COLO829 (cell line): Measurements from ENCODE around the gene SLC6A8.
"Not testable (repeated sequence)": the region's sequence is repeated elsewhere in the genome, so short reads cannot be mapped to it uniquely, and the experiment has no call there.

Source experiments
- DNase-seq: peaks from one replicate; pipeline ENCODE4 v3.0.0; 2012; ENCODE audit warnings: low spot score

SLC6A8 gene

DNA sequence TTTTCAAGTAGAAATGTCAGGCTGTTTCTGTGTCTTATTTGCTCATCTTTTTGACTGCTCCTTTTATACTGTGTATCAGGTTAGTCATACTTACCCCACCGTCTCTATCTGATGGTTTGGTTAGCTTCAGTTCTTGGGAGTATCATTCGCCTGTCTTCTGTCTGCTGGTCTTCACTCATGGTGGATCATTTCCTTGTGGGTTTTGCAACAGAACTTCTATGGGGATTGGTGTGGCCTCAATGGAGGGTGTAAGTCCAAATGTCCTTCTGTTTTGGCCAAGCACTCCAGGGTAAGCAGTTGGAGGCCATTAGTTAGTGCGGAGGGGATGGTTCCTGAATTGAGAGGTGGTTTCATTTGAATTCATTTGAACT, 44.1 kb downstream of the SLC6A8 start:
- DNase-seq, result no peak

DNA sequence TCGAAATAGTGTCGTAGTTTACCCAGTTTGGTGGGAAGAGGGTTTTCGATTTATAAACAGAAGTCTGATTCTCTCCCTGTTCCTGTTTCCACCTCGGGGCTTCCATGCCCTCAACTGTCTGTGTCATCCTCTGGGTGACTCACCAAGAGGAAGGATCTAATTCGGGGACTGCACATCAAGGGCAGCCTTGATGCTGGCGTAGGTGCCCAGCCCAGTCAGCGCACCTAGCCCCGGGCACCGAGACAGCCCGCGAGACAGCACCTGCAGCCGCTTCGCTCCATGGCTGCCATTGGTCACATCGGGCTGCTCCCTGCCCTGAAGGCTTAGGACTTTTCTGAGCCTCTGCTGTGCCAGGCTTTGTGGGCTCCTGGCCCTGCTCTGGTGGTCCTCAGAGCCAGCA, 44.7 kb downstream of the SLC6A8 start:
- peak; percentile 77 for DNase-seq

DNA sequence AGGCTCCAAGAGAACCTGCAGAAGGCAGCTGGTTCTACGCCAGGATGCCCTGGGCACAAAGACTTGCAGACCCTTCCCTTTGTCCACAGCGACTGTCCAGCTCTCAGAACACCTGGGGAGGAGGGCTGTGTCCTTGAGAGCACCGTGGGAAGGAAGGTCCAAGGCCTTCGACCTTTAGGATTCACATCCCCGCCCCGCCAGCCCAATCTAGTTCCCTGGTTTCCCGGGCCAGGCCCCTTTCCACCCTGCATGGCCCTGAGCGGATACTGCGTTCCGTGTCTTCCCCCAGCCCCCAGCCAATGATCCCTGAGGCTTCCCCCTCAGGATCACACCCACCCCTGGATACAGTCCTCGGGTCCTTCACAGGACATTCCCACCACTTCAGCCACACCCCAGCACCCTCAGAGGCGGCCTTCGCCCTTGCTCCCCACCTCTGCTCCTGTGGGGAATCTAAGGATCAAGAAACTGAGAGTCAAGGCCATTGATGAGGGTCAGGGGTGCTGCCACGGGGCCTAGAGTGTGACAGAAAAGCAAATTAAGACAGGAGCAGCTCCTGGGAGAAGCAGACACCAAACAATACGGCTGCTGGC, 46.0 kb downstream of the SLC6A8 start:
- DNase-seq, result no peak

DNA sequence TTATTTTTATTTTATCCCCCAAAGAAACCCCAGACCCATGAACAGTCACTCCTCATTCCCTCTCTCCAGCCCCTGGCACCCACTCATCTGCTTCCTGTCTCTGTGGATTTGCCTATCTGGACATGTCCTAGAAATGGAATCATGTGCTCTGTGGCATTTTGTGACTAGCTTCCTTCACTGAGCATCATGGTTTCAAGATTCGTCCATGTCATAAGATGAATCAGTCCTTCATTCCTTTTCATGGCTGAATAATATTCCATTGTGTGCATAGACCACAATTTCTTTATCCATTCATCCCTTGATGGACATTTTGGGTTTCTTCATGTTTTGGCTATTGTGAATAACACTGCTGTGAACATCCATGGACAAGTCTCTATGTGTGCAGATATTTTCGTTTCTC, 47.1 kb downstream of the SLC6A8 start:
- no peak for DNase-seq

DNA sequence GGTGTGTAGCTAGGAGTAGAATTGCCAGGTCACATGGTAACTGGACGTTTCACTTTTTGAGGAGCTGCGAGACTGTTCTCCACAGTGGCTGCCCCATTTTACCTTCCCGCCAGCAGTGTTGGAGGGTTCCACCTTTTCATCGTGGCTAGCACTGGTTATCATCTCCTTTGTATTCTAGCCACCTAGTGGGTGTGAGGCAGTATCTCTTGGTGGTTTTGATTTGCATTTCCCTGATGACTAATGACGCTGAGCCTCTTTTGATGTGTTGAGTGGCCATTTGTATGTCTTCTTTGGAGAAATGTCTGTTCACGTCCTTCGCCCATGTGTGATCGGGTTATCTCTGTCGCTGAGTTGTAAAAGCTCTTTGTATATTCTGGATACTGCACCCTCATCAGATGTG, 47.5 kb downstream of the SLC6A8 start:
- no peak for DNase-seq

DNA sequence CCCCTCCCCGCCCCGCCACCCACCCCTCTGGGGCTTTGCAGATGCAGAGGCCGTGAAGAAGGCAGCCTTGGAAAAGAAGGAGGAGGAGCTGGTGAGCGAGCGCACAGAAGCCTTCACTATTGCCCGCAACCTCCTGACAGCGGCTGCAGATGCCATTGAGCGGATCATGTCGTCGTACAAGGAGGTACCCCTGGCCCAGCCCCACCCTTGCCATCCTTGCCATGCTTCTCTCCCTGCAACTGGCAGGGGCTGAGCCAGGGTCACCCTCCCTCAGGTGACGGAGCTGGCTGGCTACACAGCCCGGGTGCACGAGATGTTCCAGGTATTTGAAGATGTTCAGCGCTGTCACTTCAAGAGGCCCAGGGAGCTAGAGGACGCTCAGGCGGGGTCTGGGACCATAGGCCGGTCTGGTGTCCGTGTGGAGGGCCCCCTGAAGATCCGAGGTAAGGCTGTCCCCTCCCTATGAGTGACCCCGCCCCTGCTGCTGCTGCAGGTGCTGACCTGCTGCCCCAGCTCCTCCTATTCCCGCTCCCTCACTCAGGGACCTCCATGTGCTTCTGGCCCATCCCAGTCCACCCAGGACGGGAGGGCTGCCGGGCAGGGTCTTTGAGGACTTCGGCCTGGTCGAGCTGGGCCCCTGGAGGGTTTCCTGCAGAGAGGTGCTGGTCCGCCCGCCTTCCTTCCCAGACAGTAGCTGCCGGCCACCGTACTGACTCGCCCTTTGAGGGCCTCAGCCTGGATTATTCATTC, 48.5 kb downstream of the SLC6A8 start:
- no peak for DNase-seq

DNA sequence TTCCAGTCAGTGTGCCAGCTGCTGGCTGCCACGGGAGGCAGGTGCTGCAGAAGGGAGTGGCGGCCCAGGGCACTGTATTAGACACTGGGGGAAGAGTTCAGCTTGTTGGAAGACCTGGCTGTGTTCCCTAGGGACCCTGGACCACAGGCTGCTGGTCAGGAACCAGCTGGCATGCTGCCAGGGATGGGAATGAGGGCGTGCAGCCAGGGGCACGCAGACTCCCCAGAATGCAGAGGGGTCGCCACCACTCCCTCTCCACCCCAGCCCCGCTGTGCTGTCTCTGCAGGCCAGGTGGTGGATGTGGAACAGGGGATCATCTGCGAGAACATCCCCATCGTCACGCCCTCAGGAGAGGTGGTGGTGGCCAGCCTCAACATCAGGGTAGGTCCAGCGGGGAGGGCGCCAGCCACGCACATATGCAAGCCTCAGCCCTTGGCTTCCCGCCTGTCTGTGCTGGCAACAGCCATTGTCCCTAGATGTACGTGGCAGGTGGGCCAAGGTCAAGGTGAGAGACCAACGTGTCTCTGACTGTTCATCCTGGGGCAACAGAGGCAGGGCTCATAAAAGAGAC, 49.2 kb downstream of the SLC6A8 start:
- no peak for DNase-seq

DNA sequence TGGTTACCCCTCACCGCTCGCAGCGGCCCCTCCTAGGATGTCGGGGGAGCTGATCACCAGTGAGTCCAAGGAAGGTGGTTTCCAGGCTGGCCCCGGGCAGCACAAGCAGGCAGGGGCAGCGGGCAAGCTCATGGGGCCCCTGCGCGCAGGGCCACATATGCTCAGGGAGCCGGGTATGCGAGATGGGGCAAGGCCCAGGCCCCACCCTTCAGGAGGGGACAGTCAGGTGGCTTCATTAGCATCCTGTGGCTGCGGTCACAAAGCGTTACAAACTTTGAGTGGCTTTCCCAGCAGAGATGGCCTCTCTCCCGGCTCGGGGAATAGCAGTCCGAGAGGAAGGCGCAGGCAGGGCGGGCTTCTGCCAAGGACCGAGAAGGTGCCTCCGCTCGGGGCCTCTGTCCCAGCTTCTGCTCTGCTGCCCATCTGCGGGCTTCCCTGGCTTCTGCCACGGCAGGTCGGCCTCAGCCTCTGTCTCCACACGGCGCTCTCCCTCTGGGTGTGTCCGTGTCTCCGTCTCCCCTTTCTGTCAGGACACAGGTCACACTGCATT, 50.4 kb downstream of the SLC6A8 start:
- no peak for DNase-seq

DNA sequence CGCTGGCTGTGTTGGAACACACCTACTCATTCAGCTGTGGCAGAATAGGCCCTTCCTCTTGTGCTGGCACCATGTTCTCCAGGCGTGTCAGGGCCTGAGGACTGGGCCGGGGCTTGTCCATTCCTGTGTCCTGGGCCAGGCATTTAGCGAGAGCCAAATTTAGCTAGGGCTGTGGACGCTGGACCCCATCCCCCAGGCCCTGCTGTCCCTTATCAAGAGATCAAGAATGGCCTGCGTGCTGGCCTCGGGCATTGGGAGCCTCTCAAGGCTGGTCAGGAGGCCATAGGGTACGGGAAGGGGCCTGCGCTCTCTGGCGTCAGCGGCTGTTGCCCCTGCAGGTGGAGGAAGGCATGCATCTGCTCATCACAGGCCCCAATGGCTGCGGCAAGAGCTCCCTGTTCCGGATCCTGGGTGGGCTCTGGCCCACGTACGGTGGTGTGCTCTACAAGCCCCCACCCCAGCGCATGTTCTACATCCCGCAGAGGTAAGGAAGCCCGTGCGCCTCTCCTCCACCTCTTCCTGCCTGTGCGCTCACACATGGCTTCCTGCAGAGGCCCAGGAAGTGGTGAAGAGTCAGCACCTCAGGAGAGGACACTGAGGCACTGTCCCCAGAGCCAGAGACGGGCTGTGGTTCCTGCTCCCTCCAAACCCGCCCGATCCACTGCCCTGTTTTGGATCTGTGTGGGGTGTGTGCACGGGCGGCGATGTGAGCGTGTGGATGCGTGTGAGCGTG, 52.2 kb downstream of the SLC6A8 start:
- DNase-seq, result no peak

DNA sequence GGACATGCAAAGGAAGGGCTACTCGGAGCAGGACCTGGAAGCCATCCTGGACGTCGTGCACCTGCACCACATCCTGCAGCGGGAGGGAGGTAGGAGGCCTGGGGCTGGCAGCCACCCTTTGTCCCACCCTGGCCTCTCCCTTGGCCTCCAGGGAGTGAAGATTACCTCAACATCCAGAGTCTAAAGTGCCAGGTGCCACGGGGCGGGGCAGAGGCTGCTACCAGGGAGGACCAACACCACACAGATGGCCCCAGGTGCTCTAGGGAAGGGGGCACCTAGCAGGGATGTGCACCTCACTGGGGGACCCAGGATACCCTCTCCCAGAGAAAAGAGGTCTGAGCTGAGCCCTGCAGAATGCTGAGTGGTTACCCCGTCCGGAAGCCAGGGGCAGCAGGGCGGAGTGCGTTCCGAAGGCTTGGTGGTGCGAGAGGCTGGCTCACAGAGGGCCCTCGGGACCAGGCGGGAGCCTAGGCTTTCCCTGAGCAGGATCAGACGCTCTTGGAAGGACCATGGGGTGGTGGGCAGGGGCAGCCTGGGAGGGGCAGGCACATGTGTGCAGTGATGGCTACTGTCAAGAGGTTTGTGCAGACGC, 53.0 kb downstream of the SLC6A8 start:
- no peak for DNase-seq

DNA sequence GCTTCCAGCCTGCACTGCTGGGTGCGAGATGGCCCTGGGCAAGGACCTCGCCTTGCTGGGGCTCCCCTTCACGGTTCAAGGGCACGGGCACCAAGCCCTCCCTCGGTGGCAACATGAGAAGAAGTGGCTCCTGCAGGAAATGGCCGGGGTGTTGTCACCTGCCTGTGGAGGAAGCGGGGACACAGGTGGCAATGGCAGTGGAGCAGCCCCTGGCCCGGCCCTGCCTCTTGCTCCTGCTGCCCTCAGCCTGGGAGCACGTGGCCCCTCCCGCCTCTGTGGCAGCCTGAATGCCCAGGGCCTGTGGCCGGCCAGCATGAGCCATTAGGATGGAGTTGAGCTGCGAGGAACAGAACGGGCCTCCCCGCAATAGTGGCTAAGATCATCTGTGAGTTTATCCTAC, 53.7 kb downstream of the SLC6A8 start:
- no peak for DNase-seq

DNA sequence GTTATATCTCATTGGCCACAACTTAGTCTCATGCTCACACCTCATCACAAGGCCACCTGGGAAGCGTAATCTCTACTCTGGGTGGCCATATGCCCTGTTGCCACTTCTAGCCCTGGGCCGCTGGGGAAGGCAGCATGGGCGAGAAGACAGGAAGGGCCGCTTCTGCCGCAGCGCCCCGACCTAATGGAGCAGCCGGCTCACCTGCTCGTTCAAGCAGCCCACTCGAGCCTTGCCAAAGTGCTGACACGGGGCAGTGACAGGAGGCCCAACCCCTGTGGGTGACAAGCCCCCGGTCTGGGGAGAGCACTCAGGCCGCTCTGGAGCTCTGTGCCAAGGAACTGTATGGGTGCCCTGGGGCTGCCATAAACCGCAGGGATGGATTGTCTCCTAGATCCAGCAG, 54.4 kb downstream of the SLC6A8 start:
- DNase-seq, result not testable (repeated sequence)

DNA sequence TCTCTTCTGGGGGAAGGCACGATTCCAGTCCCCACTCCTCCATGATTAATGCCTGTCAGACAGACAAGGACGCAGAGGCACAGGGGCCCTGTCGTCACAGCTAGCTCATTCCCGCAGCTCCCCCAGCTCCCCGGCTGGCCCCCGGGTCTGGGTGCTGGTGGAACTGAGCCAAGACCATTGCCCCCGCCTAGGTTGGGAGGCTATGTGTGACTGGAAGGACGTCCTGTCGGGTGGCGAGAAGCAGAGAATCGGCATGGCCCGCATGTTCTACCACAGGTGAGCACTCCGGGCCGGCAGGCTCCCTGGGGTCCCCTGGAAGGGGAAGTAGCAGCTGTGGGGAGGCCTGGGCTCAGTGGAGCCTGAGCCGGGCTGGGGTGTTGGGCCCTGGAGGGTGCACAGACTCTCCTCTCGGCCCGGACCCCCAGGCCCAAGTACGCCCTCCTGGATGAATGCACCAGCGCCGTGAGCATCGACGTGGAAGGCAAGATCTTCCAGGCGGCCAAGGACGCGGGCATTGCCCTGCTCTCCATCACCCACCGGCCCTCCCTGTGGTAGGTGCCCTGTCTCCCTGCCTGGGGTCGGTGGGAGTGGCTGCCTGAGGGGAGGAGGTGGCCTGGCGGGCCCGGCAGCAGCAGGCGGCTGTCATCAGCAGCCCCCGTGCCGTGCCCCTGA, 55.2 kb downstream of the SLC6A8 start:
- not testable (repeated sequence) for DNase-seq

DNA sequence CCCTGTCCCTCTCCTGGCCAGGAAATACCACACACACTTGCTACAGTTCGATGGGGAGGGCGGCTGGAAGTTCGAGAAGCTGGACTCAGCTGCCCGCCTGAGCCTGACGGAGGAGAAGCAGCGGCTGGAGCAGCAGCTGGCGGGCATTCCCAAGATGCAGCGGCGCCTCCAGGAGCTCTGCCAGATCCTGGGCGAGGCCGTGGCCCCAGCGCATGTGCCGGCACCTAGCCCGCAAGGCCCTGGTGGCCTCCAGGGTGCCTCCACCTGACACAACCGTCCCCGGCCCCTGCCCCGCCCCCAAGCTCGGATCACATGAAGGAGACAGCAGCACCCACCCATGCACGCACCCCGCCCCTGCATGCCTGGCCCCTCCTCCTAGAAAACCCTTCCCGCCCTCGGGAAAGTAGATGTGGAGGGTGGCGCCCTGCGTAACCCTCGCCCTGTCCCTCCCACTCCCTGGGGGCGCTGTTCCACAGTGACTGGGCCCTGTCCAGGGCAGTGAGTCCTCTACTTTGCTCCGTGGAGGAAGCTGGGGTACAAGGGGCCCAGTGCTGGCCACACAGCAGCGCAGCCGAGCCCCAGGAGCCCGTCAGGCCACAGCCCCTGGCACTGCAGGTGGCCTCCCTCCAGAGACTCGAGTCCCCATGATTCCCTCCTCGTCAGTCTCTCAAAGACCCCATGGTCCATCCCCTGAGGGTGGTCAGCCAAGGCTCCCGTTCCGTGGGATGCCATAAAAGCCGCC, 55.9 kb downstream of the SLC6A8 start:
- DNase-seq, result not testable (repeated sequence)

DNA sequence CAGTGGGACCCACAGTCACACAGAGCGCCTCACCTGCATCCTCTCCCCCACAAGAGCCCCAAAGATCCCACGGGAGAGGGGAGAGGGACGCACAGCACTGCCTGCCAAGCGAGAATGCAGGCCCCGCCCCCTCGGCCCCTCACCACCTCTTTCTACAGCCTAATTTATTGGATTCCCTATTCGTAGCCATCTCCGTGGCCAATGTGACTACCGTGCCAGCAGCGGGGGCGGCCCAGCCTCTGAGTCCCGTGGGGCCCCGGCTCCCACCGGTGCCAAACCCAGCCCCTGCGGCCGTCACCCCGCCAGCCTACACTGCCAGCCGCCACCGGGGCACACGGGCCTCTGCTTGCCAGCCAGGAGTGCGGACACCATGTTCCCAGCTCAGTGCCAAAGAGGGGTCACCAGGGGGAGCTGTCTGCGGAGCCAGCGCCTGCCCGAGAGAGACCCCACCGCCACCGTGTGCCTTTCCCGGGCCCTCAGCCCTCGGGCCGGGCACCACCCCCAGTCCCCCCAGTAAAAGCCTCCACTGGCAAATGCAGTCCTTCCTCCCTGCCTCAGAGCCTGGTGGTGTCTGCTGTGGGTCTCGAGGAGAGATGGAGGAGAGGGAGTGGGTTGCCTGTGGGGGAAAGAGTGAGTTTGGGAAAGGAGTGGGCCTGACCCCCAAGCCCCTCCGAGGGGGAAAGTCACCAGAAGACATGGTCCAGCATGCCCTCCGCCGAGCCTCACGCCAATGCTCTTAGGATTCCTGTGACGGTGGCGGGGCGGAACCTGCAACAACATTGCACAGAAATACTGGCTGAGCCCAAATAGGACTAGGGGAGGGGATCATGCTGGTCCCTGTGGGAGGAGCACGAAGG, 56.7 kb downstream of the SLC6A8 start:
- no peak for DNase-seq

DNA sequence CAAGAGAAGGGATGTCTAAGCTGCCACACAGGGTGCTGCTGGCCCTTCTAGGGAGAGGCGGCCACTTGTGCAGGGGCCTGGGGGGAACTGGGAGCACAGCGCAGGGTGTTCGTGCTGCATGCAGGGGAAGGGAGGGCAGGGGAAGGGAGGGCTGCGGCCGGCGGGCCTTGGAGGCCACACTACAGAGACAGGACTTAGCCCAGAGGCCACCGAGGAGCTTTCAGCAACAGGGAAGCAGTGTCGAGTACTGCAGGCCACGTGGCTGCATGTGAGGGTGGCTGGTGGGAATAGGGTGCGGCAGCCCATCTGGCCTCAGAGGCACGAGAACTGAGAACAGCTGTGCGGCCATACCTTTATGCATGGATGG, 57.3 kb downstream of the SLC6A8 start:
- not testable (repeated sequence) for DNase-seq
